GM12878 (cell line): Measurements from ENCODE around the gene MAD1L1. TPM values are rescaled to one million over a fixed set of nuclear protein-coding genes. Genes with fewer than 3 reads are reported as not detected.

Experiments
- ATAC-seq: fragments of 200-7000 bp; cut with Tn5 transposase; 3 replicates; pipeline ENCODE4 v1.9.1; 2020; ENCODE audit warnings: mild to moderate bottlenecking, moderate library complexity
- BruUV-seq: library from RNA; stranded (reverse); fragments of 400-500 nt; replicated peaks from 2 replicates; lab custom pipeline; 2021; lab: Mats Ljungman, UMichigan
- CTCF ChIA-PET: fragments of 300-600 bp; sonication (Branson Sonifier 250); formaldehyde crosslinking; extraction: SDS; loops from one replicate; lab custom pipeline; 2021; ENCODE audit warnings: inconsistent platforms; lab: Yijun Ruan, JAX
- POLR2A ChIA-PET: fragments of 350-600 bp; formaldehyde crosslinking; extraction: SDS; loops from one replicate; lab custom pipeline; 2021; ENCODE audit warnings: inconsistent platforms; lab: Charles Lee
- RAD21 ChIA-PET: fragments of 300-600 bp; sonication (Branson Sonifier 250); formaldehyde crosslinking; loops from one replicate; lab custom pipeline; 2023; ENCODE audit warnings: antibody characterized with exemption; ENCODE audit not compliant: unreplicated experiment; lab: Charles Lee
- SMC1A ChIA-PET: fragments of 300-600 bp; sonication (Branson Sonifier 250); formaldehyde crosslinking; loops from one replicate; lab custom pipeline; 2023; ENCODE audit not compliant: unreplicated experiment, uncharacterized antibody; lab: Charles Lee
- DNase-seq: peaks from one replicate; pipeline ENCODE4 v3.0.0-alpha.2; 2011; ENCODE audit warnings: low read depth, low spot score
- FAIRE-seq: peaks from 3 replicates; lab custom pipeline; 2011; peaks lifted over from hg19 to GRCh38; lab: Jason Lieb, UNC
- H2AFZ ChIP-seq: 2 replicates; pipeline ENCODE4 v1.6.0; 2011; ENCODE audit warnings: low read depth, low read length, control low read depth; ENCODE audit not compliant: control insufficient read depth
- H3K27ac ChIP-seq: 2 replicates; pipeline ENCODE4 v1.5.1; 2011; ENCODE audit warnings: control low read depth; ENCODE audit not compliant: control insufficient read depth, insufficient read depth
- H3K27me3 ChIP-seq, 2 experiments: replicated peaks in 1 of 2; 2 replicates each; pipeline versions ENCODE4 v1.6.0 to v1.6.1; 2011; ENCODE audit warnings: low read length in 1 of 2; ENCODE audit not compliant: control insufficient read depth in 2 of 2, insufficient read depth in 2 of 2
- H3K36me3 ChIP-seq, 2 experiments: 2 replicates each; pipeline ENCODE4 v1.5.1; 2011; ENCODE audit warnings: low read length in 1 of 2; ENCODE audit not compliant: control insufficient read depth in 2 of 2, insufficient read depth in 2 of 2
- H3K4me1 ChIP-seq: 2 replicates; pipeline ENCODE4 v1.6.1; 2011; ENCODE audit warnings: mild to moderate bottlenecking, low read length, moderate library complexity, mixed read lengths; ENCODE audit not compliant: control insufficient read depth, insufficient read depth
- H3K4me2 ChIP-seq: 2 replicates; pipeline ENCODE4 v1.6.0; 2011; ENCODE audit warnings: control low read depth; ENCODE audit not compliant: control insufficient read depth, insufficient read depth
- H3K4me3 ChIP-seq: fragments of 200-600 bp; sonication (generic); 2 replicates; pipeline ENCODE4 v1.5.1; 2016
- H3K79me2 ChIP-seq: 2 replicates; pipeline ENCODE4 v1.6.0; 2011; ENCODE audit warnings: low read length; ENCODE audit not compliant: control insufficient read depth, insufficient read depth
- H3K9ac ChIP-seq: 2 replicates; pipeline ENCODE4 v1.8.0; 2011; ENCODE audit warnings: low read length, control low read depth, mixed read lengths; ENCODE audit not compliant: control insufficient read depth, insufficient read depth
- H3K9me3 ChIP-seq: replicated peaks from 3 replicates; pipeline ENCODE4 v1.5.1; 2011; ENCODE audit warnings: mild to moderate bottlenecking, low read length; ENCODE audit not compliant: control insufficient read depth, insufficient read depth
- H4K20me1 ChIP-seq: 2 replicates; pipeline ENCODE4 v1.6.0; 2011; ENCODE audit not compliant: control insufficient read depth, insufficient read depth
- BCLAF1 ChIP-seq: fragments of 450-650 bp; IDR thresholded peaks from 2 replicates; pipeline ENCODE4 v1.6.1; 2017; ENCODE audit warnings: antibody characterized with exemption, mild to moderate bottlenecking, moderate library complexity
- LARP7 ChIP-seq: fragments of 450-650 bp; IDR thresholded peaks from 2 replicates; pipeline ENCODE4 v1.6.1; 2017; ENCODE audit warnings: mild to moderate bottlenecking
- NR2F1 ChIP-seq: fragments of 450-650 bp; conservative IDR thresholded peaks from 2 replicates; pipeline ENCODE4 v1.6.1; 2017; ENCODE audit warnings: mild to moderate bottlenecking
- RELB ChIP-seq: fragments of 450-650 bp; IDR thresholded peaks from 2 replicates; pipeline ENCODE4 v1.6.1; 2017; ENCODE audit warnings: low read depth, mild to moderate bottlenecking, moderate library complexity
- SPI1 ChIP-seq: IDR thresholded peaks from 2 replicates; pipeline ENCODE4 v1.6.1; 2011; ENCODE audit warnings: low read depth, mild to moderate bottlenecking, low read length, moderate library complexity, borderline replicate concordance; ENCODE audit not compliant: insufficient read depth
- ZNF24 ChIP-seq: fragments of 450-650 bp; IDR thresholded peaks from 2 replicates; pipeline ENCODE4 v1.6.1; 2017; ENCODE audit warnings: antibody characterized with exemption, mild to moderate bottlenecking
- WGBS: methylation state at CpG from one replicate; pipeline ENCODE4 v1.1.6; 2016; ENCODE audit warnings: low lambda C conversion rate; ENCODE audit not compliant: insufficient replicate concordance, insufficient coverage; ENCODE audit errors: missing lambda C conversion rate; 5-methylcytosine and 5-hydroxymethylcytosine counted together
- in situ Hi-C: fragments of 300-500 bp; cut with MboI; formaldehyde crosslinking; loops from 9 replicates; pipeline ENCODE4 v1.14.3; 2018; ENCODE audit warnings: mixed read lengths
- intact Hi-C: fragments of 100-400 bp; cut with micrococcal nuclease; formaldehyde crosslinking; loops from one replicate; pipeline ENCODE4 v1.14.2; 2022; ENCODE audit not compliant: unreplicated experiment
- polyA plus RNA-seq, 11 experiments: library from polyadenylated mRNA; depleted of rRNA in 4 of 11; unstranded in 6 of 11; stranded (reverse) in 5 of 11; fragments of >200 nt; fragmentation: Nextera tagmentation in 4 of 11; fragmentation: Illumina TruSeq in 1 of 11; extraction: Ambion mirVana in 4 of 11; extraction: Trizol in 1 of 11; gene quantifications; 1 replicate in 1 of 11; 2 replicates in 10 of 11; pipeline versions ENCODE4 v1.2.1 to v1.2.3, GENCODE V29; 2011 to 2016; ENCODE audit warnings: inconsistent platforms in 2 of 11, missing spikeins in 2 of 11, low read depth in 1 of 11
- total RNA-seq, 4 experiments: library from RNA; depleted of rRNA in 3 of 4; stranded (reverse); fragments of >200 nt in 3 of 4; fragmentation: Illumina TruSeq in 1 of 4; extraction: Trizol in 1 of 4; gene quantifications; 2 replicates each; pipeline versions ENCODE4 v1.2.1 to v1.2.3, GENCODE V29; 2013 to 2021

The MAD1L1 gene
- total and polyA plus RNA-seq, 10 of the 15 experiments (the other 5 are each of a cell fraction or from before 2014, with no cell fraction given), result 2.2 to 76.8 (median 38.3) TPM

DNA sequence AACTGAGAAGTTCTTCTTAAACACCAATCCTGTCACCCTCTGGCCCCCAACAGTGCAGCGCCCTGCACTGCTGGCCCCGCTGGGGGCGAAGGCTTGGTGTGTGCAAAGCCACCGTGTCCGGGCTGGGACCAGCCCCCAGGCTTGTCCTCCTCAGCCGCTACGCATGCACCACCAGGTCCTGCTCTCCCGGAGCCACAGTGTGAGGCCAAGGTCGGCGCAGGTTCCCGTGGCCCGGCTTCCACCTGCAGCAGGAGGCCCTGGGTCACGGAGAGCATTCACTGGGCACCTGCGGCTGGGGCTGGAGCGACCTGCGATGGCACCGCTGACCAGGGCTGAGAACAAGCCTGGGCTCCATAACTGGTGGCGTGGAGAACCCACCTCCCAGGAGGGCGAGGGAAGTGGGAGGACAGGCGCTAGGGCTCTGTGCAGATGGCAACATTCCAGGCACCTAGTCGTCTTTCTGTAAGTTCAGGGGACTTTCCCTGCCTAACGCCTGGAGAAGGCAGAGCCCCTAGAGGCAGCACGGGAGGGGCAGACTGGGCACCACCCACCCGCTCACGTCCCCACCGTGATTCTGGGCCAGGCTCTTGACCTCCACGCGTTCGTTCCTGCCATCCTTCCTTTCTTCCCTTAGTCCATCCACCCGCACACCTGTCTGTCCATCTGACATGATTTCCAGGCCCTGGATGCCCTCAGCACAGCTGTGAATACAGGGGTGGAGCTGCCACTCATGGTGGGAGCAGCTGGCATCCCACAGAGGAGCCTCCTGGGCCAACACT, 291.1 kb downstream of the MAD1L1 start (continued):
- no peak for TF ChIP-seq RELB

- H3K9me3 ChIP-seq, result no peaks in the 10 kb centered on the region; the same call in 2 of the 3 replicates
- peaks cover 18% of the 10 kb centered on the region for H3K79me2 ChIP-seq
- peak overlapping the region; percentile 80 for H3K4me2 ChIP-seq
- no peaks in the 10 kb centered on the region for H4K20me1 ChIP-seq
- POLR2A ChIA-PET, result no interaction called here
- RAD21 ChIA-PET, result interaction anchor here (1.0 kb wide), 1 partner anchor 159 kb away, joined by 3 read pairs; no protein-coding TSS in a partner anchor
- SMC1A ChIA-PET, result interaction anchor here (1.0 kb wide), 1 partner anchor 16 kb away, joined by 3 read pairs; no protein-coding TSS in a partner anchor
- H3K4me3 ChIP-seq, result no peak overlapping the region
- H2AFZ ChIP-seq, result peak overlapping the region; percentile 49
- ATAC-seq (peak; percentile 49), FAIRE-seq (no peak), DNase-seq (no peak)
- H3K4me1 ChIP-seq, result peaks cover 24% of the 10 kb centered on the region
- no peaks in the 10 kb centered on the region for H3K27me3 ChIP-seq
- H3K36me3 ChIP-seq, result peaks cover 0 to 6% of the 10 kb centered on the region in 2 experiments; a peak in 2 of 4 replicates
- TF ChIP-seq BCLAF1, result no peak
- peak; percentile 7; the same call in 1 of the 2 replicates for TF ChIP-seq SPI1
- no peak for TF ChIP-seq NR2F1
- TF ChIP-seq LARP7, result no peak
- TF ChIP-seq ZNF24, result no peak
- peak overlapping the region; percentile 63 for H3K9ac ChIP-seq
- H3K27ac ChIP-seq, result peak overlapping the region; percentile 71
- in situ Hi-C loops (no loop called here), intact Hi-C loops (loop anchor here (2.0 kb wide), 1 partner anchor 14 kb away; no protein-coding TSS in a partner anchor)
- no TSS peak for BruUV-seq
- 65% methylated on average over 15 of the region's 16 CpGs for WGBS
- CTCF ChIA-PET, result no interaction called here
Measured at GRCh38 chr7:1940863-1941262, 291.9 kb downstream of the MAD1L1 start.
